ENCODE measurements around the gene C2orf68. TPM values are rescaled to one million over a fixed set of nuclear protein-coding genes. Genes with fewer than 3 reads are reported as not detected.

The C2orf68 gene
- total RNA-seq (82.4 and 90.1 TPM in 2 replicates), polyA plus RNA-seq (24.9 and 30.5 TPM in 2 replicates), polyA minus RNA-seq (32.3 and 42.0 TPM in 2 replicates)
- 36.2 TPM for total RNA-seq (2013)

GRCh38 chr2:85611705-85612587 lies at the start of gene C2orf68:
TSS of gene C2orf68 (minus strand) at chr2:85612066. CDS start at chr2:85611984, 82 bp downstream.
- H3K79me2 ChIP-seq (ENCODE audit: control insufficient read depth, insufficient read depth, low read length) = peaks cover 26% of the 10 kb centered on the region
- H3K4me1 ChIP-seq (ENCODE audit: control insufficient read depth in 2 of 2, insufficient read depth in 2 of 2, low read length in 2 of 2) = peaks cover 13 to 29% of the 10 kb centered on the region in 2 donors
- H3K9me3 ChIP-seq (ENCODE audit: control extremely low read depth in 1 of 3, control insufficient read depth in 2 of 3, insufficient read depth in 1 of 3, low read length in 2 of 3) = no peaks in the 10 kb centered on the region
- peak within 1 kb of the TSS; percentile 76 for H3K4me2 ChIP-seq (replicated peaks; ENCODE audit: low read depth, low read length, poor library complexity, severe bottlenecking)
- peak within 1 kb of the TSS; percentile 89 for H2AFZ ChIP-seq (ENCODE audit: insufficient read depth, low read depth, low read length, poor library complexity, severe bottlenecking)
- H3K27me3 Mint-ChIP-seq = no peaks in the 10 kb centered on the region
- no peak for TF ChIP-seq EZH2 (IDR thresholded peaks at IDR 0.05; ENCODE audit: borderline replicate concordance, insufficient read depth, low read depth, low read length, poor library complexity, severe bottlenecking)
- ATAC-seq (ENCODE audit: low read depth) (peak; percentile 66), DNase-seq (peak; percentile 89)
- peak within 1 kb of the TSS; percentile 34 to 83 for H3K27ac ChIP-seq (ENCODE audit: low read length in 2 of 2)
- 9% methylated on average over 57 of the region's 73 CpGs for WGBS (ENCODE audit: insufficient coverage)
- intact Hi-C loops (cut with micrococcal nuclease) = loop anchor here (1.0 to 10.0 kb wide), 4 partner anchors 10 to 493 kb away; partner anchors contain the start of genes POLR1A, PTCD3, RNF181 and TMEM150A
- H3K9ac ChIP-seq (ENCODE audit: low read length) = peak within 1 kb of the TSS; percentile 80
- H4K20me1 ChIP-seq (ENCODE audit: control insufficient read depth, insufficient read depth, low read length, poor library complexity, severe bottlenecking) = peaks cover 27% of the 10 kb centered on the region
- H3K9me3 Mint-ChIP-seq (ENCODE audit: insufficient read depth) = no peaks in the 10 kb centered on the region
- H3K4me3 ChIP-seq (ENCODE audit: control extremely low read depth in 1 of 5, extremely low read depth in 1 of 5, insufficient read depth in 1 of 5, low read depth in 2 of 5, low read length in 4 of 5) = peak within 1 kb of the TSS; percentile 72 to 88 (median 76)
- CTCF ChIA-PET = interaction anchor here (0.6 to 1.0 kb wide), 4 partner anchors 9 to 60 kb away, joined by 3 to 5 read pairs (median 4); partner anchors contain the start of gene TMEM150A
- peaks cover 0 to 23% of the 10 kb centered on the region in 2 experiments for H3K36me3 ChIP-seq (replicated peaks in 1 of 2; ENCODE audit: control extremely low read depth in 1 of 2, control insufficient read depth in 1 of 2, extremely low read depth in 1 of 2, insufficient read depth in 2 of 2, low read length in 1 of 2)
- peak within 1 kb of the TSS; percentile 95 for H3K27ac Mint-ChIP-seq
- H3K4me1 Mint-ChIP-seq = peaks cover 33% of the 10 kb centered on the region
- H3K27me3 ChIP-seq (replicated peaks in 1 of 4; ENCODE audit: control extremely low read depth in 1 of 4, control insufficient read depth in 3 of 4, insufficient read depth in 4 of 4, low read length in 3 of 4) = no peaks in the 10 kb centered on the region
- POLR2A ChIA-PET = interaction anchor here (0.5 to 1.4 kb wide), 8 partner anchors 9 to 220 kb away, joined by 3 to 11 read pairs (median 5); partner anchors contain the start of genes MAT2A, RNF181, SH2D6 and TMEM150A
- peak within 1 kb of the TSS; percentile 98 for H3K4me3 Mint-ChIP-seq

DNA sequence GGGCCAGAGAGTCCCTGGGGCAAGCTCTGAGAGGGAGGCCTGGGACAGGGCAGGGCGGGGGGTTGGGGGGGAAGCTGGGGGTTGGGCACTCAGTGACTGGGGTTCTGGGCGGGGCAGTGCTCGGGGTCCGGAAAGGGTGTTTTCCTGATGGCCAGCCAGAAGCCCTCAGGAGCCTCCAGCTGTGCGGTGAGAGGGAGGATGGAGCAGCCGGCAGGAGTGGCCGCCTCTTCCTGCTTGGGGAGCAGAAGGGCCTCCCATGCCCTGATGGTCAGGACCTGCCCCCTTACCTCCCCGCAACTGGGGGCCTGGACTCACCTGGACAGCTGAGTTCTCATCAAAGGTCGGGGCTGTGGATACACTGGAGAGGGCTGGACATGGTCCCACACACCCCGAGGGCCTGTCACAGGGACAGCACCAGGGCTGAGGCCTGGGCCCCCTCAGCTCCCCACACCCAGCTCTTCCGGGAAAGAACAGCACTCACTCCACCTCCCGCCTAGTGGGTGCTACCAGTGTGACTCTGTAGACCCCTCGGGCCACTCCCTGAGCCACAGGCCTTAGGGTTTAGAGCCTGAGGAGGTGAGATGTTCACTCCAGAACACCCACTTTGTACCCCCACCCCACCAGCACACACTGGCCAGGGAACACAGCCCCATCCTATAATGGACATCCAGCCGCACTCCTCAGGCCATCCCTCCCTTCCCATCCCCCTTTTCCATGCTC lies 49.4 kb upstream of the C2orf68 start:
- H3K27me3 Mint-ChIP-seq = no peaks in the 10 kb centered on the region
- Histone ChIP-seq H3K36me3 (replicated peaks in 1 of 2; ENCODE audit: control extremely low read depth in 1 of 2, control insufficient read depth in 1 of 2, extremely low read depth in 1 of 2, insufficient read depth in 2 of 2, low read length in 1 of 2) (peaks cover 0 to 3% of the 10 kb centered on the region in 2 experiments), H3K9ac (ENCODE audit: low read length) (no peak overlapping the region), H3K4me3 (ENCODE audit: control extremely low read depth in 1 of 5, extremely low read depth in 1 of 5, insufficient read depth in 1 of 5, low read depth in 2 of 5, low read length in 4 of 5) (no peak overlapping the region), H3K27ac (ENCODE audit: low read length in 2 of 2) (no peak overlapping the region), H3K4me1 (ENCODE audit: control insufficient read depth in 2 of 2, insufficient read depth in 2 of 2, low read length in 2 of 2) (no peaks in the 10 kb centered on the region), H3K4me2 (replicated peaks; ENCODE audit: low read depth, low read length, poor library complexity, severe bottlenecking) (no peak overlapping the region), H4K20me1 (ENCODE audit: control insufficient read depth, insufficient read depth, low read length, poor library complexity, severe bottlenecking) (no peaks in the 10 kb centered on the region), H2AFZ (ENCODE audit: insufficient read depth, low read depth, low read length, poor library complexity, severe bottlenecking) (no peak overlapping the region), H3K9me3 (ENCODE audit: control extremely low read depth in 1 of 3, control insufficient read depth in 2 of 3, insufficient read depth in 1 of 3, low read length in 2 of 3) (no peaks in the 10 kb centered on the region), H3K79me2 (ENCODE audit: control insufficient read depth, insufficient read depth, low read length) (no peaks in the 10 kb centered on the region), H3K27me3 (replicated peaks in 1 of 4; ENCODE audit: control extremely low read depth in 1 of 4, control insufficient read depth in 3 of 4, insufficient read depth in 4 of 4, low read length in 3 of 4) (no peaks in the 10 kb centered on the region)
- H3K4me1 Mint-ChIP-seq = no peaks in the 10 kb centered on the region
- POLR2A ChIA-PET = no interaction called here
- CTCF ChIA-PET = no interaction called here
- WGBS (ENCODE audit: insufficient coverage) = 87% methylated on average over 11 of the region's 14 CpGs
- no peak overlapping the region for H3K27ac Mint-ChIP-seq
- DNase-seq = no peak
- no peaks in the 10 kb centered on the region for H3K9me3 Mint-ChIP-seq (ENCODE audit: insufficient read depth)
- ATAC-seq (ENCODE audit: low read depth) = no peak
- intact Hi-C loops (cut with micrococcal nuclease) = no loop called here
- TF ChIP-seq, protein P1, sequence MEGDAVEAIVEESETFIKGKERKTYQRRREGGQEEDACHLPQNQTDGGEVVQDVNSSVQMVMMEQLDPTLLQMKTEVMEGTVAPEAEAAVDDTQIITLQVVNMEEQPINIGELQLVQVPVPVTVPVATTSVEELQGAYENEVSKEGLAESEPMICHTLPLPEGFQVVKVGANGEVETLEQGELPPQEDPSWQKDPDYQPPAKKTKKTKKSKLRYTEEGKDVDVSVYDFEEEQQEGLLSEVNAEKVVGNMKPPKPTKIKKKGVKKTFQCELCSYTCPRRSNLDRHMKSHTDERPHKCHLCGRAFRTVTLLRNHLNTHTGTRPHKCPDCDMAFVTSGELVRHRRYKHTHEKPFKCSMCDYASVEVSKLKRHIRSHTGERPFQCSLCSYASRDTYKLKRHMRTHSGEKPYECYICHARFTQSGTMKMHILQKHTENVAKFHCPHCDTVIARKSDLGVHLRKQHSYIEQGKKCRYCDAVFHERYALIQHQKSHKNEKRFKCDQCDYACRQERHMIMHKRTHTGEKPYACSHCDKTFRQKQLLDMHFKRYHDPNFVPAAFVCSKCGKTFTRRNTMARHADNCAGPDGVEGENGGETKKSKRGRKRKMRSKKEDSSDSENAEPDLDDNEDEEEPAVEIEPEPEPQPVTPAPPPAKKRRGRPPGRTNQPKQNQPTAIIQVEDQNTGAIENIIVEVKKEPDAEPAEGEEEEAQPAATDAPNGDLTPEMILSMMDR (IDR thresholded peaks at IDR 0.05) = no peak
- TF ChIP-seq EZH2 (IDR thresholded peaks at IDR 0.05; ENCODE audit: borderline replicate concordance, insufficient read depth, low read depth, low read length, poor library complexity, severe bottlenecking) = no peak
- H3K4me3 Mint-ChIP-seq = no peak overlapping the region

All from B cell (primary cell).